Bronchial epithelial cell (primary cell): ENCODE data around the gene KMT2B. TPM values are rescaled to one million over a fixed set of nuclear protein-coding genes. Genes with fewer than 3 reads are reported as not detected.

Experiments
- DNase-seq: peaks from one replicate; pipeline ENCODE4 v3.0.0-alpha.2; 2010; ENCODE audit warnings: low read depth
- FAIRE-seq: peaks from 2 replicates; lab custom pipeline; 2011; peaks lifted over from hg19 to GRCh38; lab: Jason Lieb, UNC
- H3K27me3 ChIP-seq: 2 replicates; pipeline ENCODE4 v1.5.1; 2011; ENCODE audit warnings: low read length; ENCODE audit not compliant: control insufficient read depth, insufficient read depth
- H3K36me3 ChIP-seq: 2 replicates; pipeline ENCODE4 v1.5.1; 2011; ENCODE audit warnings: low read length; ENCODE audit not compliant: control insufficient read depth, insufficient read depth
- H3K4me3 ChIP-seq: 2 replicates; pipeline ENCODE4 v1.5.1; 2011; ENCODE audit warnings: mild to moderate bottlenecking, low read depth, low read length, control low read depth
- CTCF ChIP-seq: IDR thresholded peaks from 2 replicates; pipeline ENCODE4 v1.5.1; 2011; ENCODE audit warnings: mild to moderate bottlenecking, moderate library complexity, low read length, control low read depth, inconsistent platforms; ENCODE audit not compliant: insufficient read depth, severe bottlenecking
- total RNA-seq: library from RNA; depleted of rRNA; stranded (reverse); fragments of >200 nt; gene quantifications from 2 replicates; pipeline ENCODE4 v1.2.1, GENCODE V29; 2014

KMT2B gene
- total RNA-seq, 1 donor from 2014 or later, result 3.4 TPM

- Histone ChIP-seq H3K4me3 (no peak overlapping the region), H3K27me3 (no peaks in the 10 kb centered on the region), H3K36me3 (peaks cover 67% of the 10 kb centered on the region)
- FAIRE-seq, result no peak
- TF ChIP-seq CTCF, result no peak
- DNase-seq, result no peak
Measured at GRCh38 chr19:35727956-35728706, 10.3 kb downstream of the KMT2B start.

GRCh38 chr19:35729021-35729420 lies 11.2 kb downstream of the KMT2B start:
- no peak for FAIRE-seq
- peaks cover 66% of the 10 kb centered on the region for H3K36me3 ChIP-seq
- H3K4me3 ChIP-seq, result no peak overlapping the region
- no peaks in the 10 kb centered on the region for H3K27me3 ChIP-seq
- DNase-seq, result no peak
- no peak for TF ChIP-seq CTCF

- TF ChIP-seq CTCF, result no peak
- Histone ChIP-seq H3K36me3 (peaks cover 62% of the 10 kb centered on the region), H3K27me3 (no peaks in the 10 kb centered on the region), H3K4me3 (no peak overlapping the region)
- DNase-seq (no peak), FAIRE-seq (no peak)
Measured at GRCh38 chr19:35729763-35730162, 12.0 kb downstream of the KMT2B start.

- peaks cover 60% of the 10 kb centered on the region for H3K36me3 ChIP-seq
- TF ChIP-seq CTCF, result no peak
- FAIRE-seq, result no peak
Measured at GRCh38 chr19:35730326-35730725, 12.5 kb downstream of the KMT2B start.

GRCh38 chr19:35731353-35731752 lies 13.6 kb downstream of the KMT2B start:
- Histone ChIP-seq H3K27me3 (no peaks in the 10 kb centered on the region), H3K36me3 (peaks cover 53% of the 10 kb centered on the region), H3K4me3 (no peak overlapping the region)
- DNase-seq (no peak), FAIRE-seq (no peak)
- no peak for TF ChIP-seq CTCF

More at GRCh38 chr19:35730326-35730725, 12.5 kb downstream of the KMT2B start:
- Histone ChIP-seq H3K27me3 (no peaks in the 10 kb centered on the region), H3K4me3 (no peak overlapping the region)
- no peak for DNase-seq
